Epithelial cell of esophagus (primary cell): ENCODE data around the gene MTFP1.

ENCODE experiments used
- DNase-seq: peaks from one replicate; pipeline ENCODE4 v3.0.0; 2010; ENCODE audit warnings: low read depth
- H3K4me3 ChIP-seq: 2 replicates; pipeline ENCODE4 v1.5.1; 2011; ENCODE audit warnings: mild to moderate bottlenecking, low read length, control low read depth
- CTCF ChIP-seq: IDR thresholded peaks from 2 replicates; pipeline ENCODE4 v1.5.1; 2011; ENCODE audit warnings: low read depth, mild to moderate bottlenecking, low read length, control low read depth, inconsistent platforms; ENCODE audit not compliant: insufficient read depth; ENCODE audit errors: missing control alignments

Gene MTFP1

GRCh38 chr22:30474121-30474520 lies 48.6 kb downstream of the MTFP1 start:
- no peak for DNase-seq
- TF ChIP-seq CTCF = no peak
- H3K4me3 ChIP-seq = no peak overlapping the region

- H3K4me3 ChIP-seq = no peak overlapping the region
- TF ChIP-seq CTCF = no peak
- DNase-seq = no peak
These were observed 49.3 kb downstream of the MTFP1 start for GRCh38 chr22:30474683-30475424.
